WTC11 (cell line): Measurements from ENCODE around the gene GGA3. TPM values are rescaled to one million over a fixed set of nuclear protein-coding genes. Genes with fewer than 3 reads are reported as not detected.
A peak's percentile ranks its signal among the peaks of the same experiment; 100 is the strongest.
"Not testable (repeated sequence)": the region's sequence is repeated elsewhere in the genome, so short reads cannot be mapped to it uniquely, and the experiment has no call there.

ENCODE experiments used
- ATAC-seq: fragments of 200-7000 bp; cut with Tn5 transposase; 2 replicates; pipeline ENCODE4 v1.10.0; 2021; ENCODE audit warnings: mild to moderate bottlenecking, moderate library complexity
- CTCF ChIA-PET: fragments of 300-600 bp; sonication (Branson Sonifier 250); formaldehyde crosslinking; loops from one replicate; lab custom pipeline; 2021; ENCODE audit warnings: antibody characterized with exemption; lab: Charles Lee
- POLR2A ChIA-PET: fragments of 350-600 bp; sonication (Branson Sonifier 250); formaldehyde crosslinking; loops from one replicate; lab custom pipeline; 2021; ENCODE audit warnings: antibody characterized with exemption; lab: Charles Lee
- DNase-seq: peaks from one replicate; pipeline ENCODE4 v3.0.0; 2021; ENCODE audit warnings: low spot score
- H3K27ac Mint-ChIP-seq: 2 replicates; pipeline ENCODE4 v1.8.0; 2021; ENCODE audit warnings: mixed read lengths
- H3K27me3 Mint-ChIP-seq: 2 replicates; pipeline ENCODE4 v1.8.0; 2021; ENCODE audit warnings: low read depth, mild to moderate bottlenecking, moderate library complexity, mixed read lengths
- H3K36me3 Mint-ChIP-seq: 2 replicates; pipeline ENCODE4 v1.8.0; 2021; ENCODE audit warnings: mixed read lengths
- H3K4me1 Mint-ChIP-seq: 2 replicates; pipeline ENCODE4 v1.8.0; 2022; ENCODE audit warnings: mixed read lengths
- H3K4me3 Mint-ChIP-seq: 2 replicates; pipeline ENCODE4 v1.8.0; 2021; ENCODE audit warnings: mild to moderate bottlenecking, moderate library complexity, mixed read lengths
- H3K9me3 Mint-ChIP-seq: 2 replicates; pipeline ENCODE4 v1.8.0; 2021; ENCODE audit warnings: mixed read lengths
- CREM ChIP-seq: sonication (generic); formaldehyde crosslinking; IDR thresholded peaks from 2 replicates; pipeline ENCODE4 v1.8.1; 2022; ENCODE audit warnings: mild to moderate bottlenecking, missing genetic modification reagents, moderate library complexity
- ETV6 ChIP-seq: sonication (generic); formaldehyde crosslinking; IDR thresholded peaks from 2 replicates; pipeline ENCODE4 v1.8.1; 2022; ENCODE audit warnings: mild to moderate bottlenecking, missing genetic modification reagents
- FOXP1 ChIP-seq: sonication (generic); formaldehyde crosslinking; IDR thresholded peaks from 2 replicates; pipeline ENCODE4 v1.8.0; 2022; ENCODE audit warnings: missing genetic modification reagents, mild to moderate bottlenecking, moderate library complexity, borderline replicate concordance
- GRHL2 ChIP-seq: fragments of 250-450 bp; sonication (Bioruptor Pico); IDR thresholded peaks from 2 replicates; pipeline ENCODE4 v1.8.0; 2022; ENCODE audit warnings: mild to moderate bottlenecking, moderate library complexity; ENCODE audit not compliant: insufficient replicate concordance, severe bottlenecking
- HMGA2 ChIP-seq: fragments of 250-450 bp; sonication (Bioruptor Pico); IDR thresholded peaks from 2 replicates; pipeline ENCODE4 v1.4.0; 2021; ENCODE audit warnings: mild to moderate bottlenecking, moderate library complexity
- IRF1 ChIP-seq: sonication (generic); formaldehyde crosslinking; IDR thresholded peaks from 2 replicates; pipeline ENCODE4 v1.8.0; 2023; ENCODE audit warnings: missing genetic modification reagents
- MAX ChIP-seq: sonication (generic); formaldehyde crosslinking; IDR thresholded peaks from 2 replicates; pipeline ENCODE4 v1.8.0; 2022; ENCODE audit warnings: mild to moderate bottlenecking, missing genetic modification reagents
- NFE2L1 ChIP-seq: sonication (generic); formaldehyde crosslinking; IDR thresholded peaks from 2 replicates; pipeline ENCODE4 v1.8.1; 2023; ENCODE audit warnings: missing genetic modification reagents
- NR3C1 ChIP-seq: sonication (generic); formaldehyde crosslinking; conservative IDR thresholded peaks from 2 replicates; pipeline ENCODE4 v1.8.1; 2023; ENCODE audit warnings: low read depth, mild to moderate bottlenecking, missing genetic modification reagents
- SP1 ChIP-seq: sonication (generic); formaldehyde crosslinking; conservative IDR thresholded peaks from 2 replicates; pipeline ENCODE4 v1.8.1; 2022; ENCODE audit warnings: missing genetic modification reagents
- TP53 ChIP-seq: sonication (generic); formaldehyde crosslinking; IDR thresholded peaks from 2 replicates; pipeline ENCODE4 v1.8.1; 2023; ENCODE audit warnings: mild to moderate bottlenecking, missing genetic modification reagents
- ZBTB43 ChIP-seq: sonication (generic); formaldehyde crosslinking; IDR thresholded peaks from 2 replicates; pipeline ENCODE4 v1.8.1; 2023; ENCODE audit warnings: mild to moderate bottlenecking, missing genetic modification reagents
- ZNF121 ChIP-seq: sonication (generic); formaldehyde crosslinking; IDR thresholded peaks from 2 replicates; pipeline ENCODE4 v1.8.0; 2023; ENCODE audit warnings: missing genetic modification reagents
- ZNF317 ChIP-seq: sonication (generic); formaldehyde crosslinking; IDR thresholded peaks from 2 replicates; pipeline ENCODE4 v1.8.1; 2023; ENCODE audit warnings: low read depth, mild to moderate bottlenecking, moderate library complexity, missing genetic modification reagents, borderline replicate concordance
- total RNA-seq: library from RNA; stranded (reverse); gene quantifications from 3 replicates; pipeline ENCODE4 v1.2.3, GENCODE V29; 2021
- TF ChIP-seq, protein P1 (sequence below): sonication (generic); formaldehyde crosslinking; IDR thresholded peaks from 2 replicates; pipeline ENCODE4 v1.8.0; 2022; ENCODE audit warnings: missing genetic modification reagents
- TF ChIP-seq, protein P2 (sequence below): sonication (generic); formaldehyde crosslinking; IDR thresholded peaks from 2 replicates; pipeline ENCODE4 v1.8.0; 2022; ENCODE audit warnings: mild to moderate bottlenecking, missing genetic modification reagents

Gene GGA3
- total RNA-seq, 1 experiment from 2014 or later: 66.9 TPM

- POLR2A ChIA-PET: interaction anchor here (0.5 to 2.2 kb wide), 2 partner anchors 26 to 167 kb away, joined by 7 to 10 read pairs; partner anchors contain the start of gene SLC25A19
- DNase-seq: no peak
- H3K4me1 Mint-ChIP-seq: peaks cover 32% of the 10 kb centered on the region
- no peaks in the 10 kb centered on the region for H3K27me3 Mint-ChIP-seq
- ATAC-seq: no peak
- H3K36me3 Mint-ChIP-seq: peaks cover 40% of the 10 kb centered on the region
- H3K4me3 Mint-ChIP-seq: peak overlapping the region; percentile 98
- TF ChIP-seq TP53 (no peak), NR3C1 (no peak), MAX (CRISPR knock-in tag) (no peak), ZNF121 (no peak), GRHL2 (CRISPR knock-in tag) (no peak), ZNF317 (CRISPR knock-in tag) (no peak), HMGA2 (CRISPR knock-in tag) (no peak)
- TF ChIP-seq, protein P1, sequence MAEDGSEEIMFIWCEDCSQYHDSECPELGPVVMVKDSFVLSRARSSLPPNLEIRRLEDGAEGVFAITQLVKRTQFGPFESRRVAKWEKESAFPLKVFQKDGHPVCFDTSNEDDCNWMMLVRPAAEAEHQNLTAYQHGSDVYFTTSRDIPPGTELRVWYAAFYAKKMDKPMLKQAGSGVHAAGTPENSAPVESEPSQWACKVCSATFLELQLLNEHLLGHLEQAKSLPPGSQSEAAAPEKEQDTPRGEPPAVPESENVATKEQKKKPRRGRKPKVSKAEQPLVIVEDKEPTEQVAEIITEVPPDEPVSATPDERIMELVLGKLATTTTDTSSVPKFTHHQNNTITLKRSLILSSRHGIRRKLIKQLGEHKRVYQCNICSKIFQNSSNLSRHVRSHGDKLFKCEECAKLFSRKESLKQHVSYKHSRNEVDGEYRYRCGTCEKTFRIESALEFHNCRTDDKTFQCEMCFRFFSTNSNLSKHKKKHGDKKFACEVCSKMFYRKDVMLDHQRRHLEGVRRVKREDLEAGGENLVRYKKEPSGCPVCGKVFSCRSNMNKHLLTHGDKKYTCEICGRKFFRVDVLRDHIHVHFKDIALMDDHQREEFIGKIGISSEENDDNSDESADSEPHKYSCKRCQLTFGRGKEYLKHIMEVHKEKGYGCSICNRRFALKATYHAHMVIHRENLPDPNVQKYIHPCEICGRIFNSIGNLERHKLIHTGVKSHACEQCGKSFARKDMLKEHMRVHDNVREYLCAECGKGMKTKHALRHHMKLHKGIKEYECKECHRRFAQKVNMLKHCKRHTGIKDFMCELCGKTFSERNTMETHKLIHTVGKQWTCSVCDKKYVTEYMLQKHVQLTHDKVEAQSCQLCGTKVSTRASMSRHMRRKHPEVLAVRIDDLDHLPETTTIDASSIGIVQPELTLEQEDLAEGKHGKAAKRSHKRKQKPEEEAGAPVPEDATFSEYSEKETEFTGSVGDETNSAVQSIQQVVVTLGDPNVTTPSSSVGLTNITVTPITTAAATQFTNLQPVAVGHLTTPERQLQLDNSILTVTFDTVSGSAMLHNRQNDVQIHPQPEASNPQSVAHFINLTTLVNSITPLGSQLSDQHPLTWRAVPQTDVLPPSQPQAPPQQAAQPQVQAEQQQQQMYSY: no peak
- TF ChIP-seq, all 79 proteins: peak for 0
- Mint-ChIP-seq H3K9me3 (no peaks in the 10 kb centered on the region), H3K27ac (peak overlapping the region; percentile 100; the same call in 1 of the 2 replicates)
- CTCF ChIA-PET: interaction anchor here (0.7 to 4.8 kb wide), 6 partner anchors 8 to 205 kb away, joined by 3 to 96 read pairs (median 14); partner anchors contain the start of genes MIF4GD and SLC25A19
Measured at GRCh38 chr17:75263055-75263454, 1.6 kb upstream of the GGA3 start.

DNA sequence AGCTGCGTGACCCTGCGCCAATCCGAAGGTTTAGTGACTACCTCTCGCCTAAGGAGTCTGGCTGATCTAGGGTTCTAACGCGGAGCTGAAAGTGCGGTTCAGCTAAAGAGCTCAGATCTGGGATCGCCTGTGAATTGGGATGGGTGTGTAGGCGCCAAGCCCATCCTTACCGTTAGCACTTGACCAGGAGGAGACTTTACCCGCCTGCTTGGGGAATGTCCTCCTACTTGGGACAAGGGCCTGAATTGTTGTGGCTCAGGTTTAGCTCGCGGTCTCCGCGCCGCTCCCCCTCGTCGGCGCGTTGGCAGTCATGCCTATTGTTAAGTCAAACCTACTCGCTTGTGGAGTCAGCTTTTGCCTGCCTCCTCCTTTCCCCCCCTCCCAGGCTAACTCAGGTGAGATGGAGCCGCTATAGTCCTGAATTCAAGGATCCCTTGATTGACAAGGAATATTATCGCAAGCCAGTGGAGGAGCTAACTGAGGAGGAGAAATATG is 753 bp upstream of the GGA3 start:
- TF ChIP-seq NFE2L1 (CRISPR knock-in tag) (0 out of 2 replicates have a peak, but pooled peaks have one; percentile 66), FOXP1 (CRISPR knock-in tag) (no peak), CREM (CRISPR knock-in tag) (0 out of 2 replicates have a peak, but pooled peaks have one; percentile 20)
- TF ChIP-seq, all 79 proteins: peak for 2
- Mint-ChIP-seq H3K9me3 (no peaks in the 10 kb centered on the region), H3K36me3 (peaks cover 40% of the 10 kb centered on the region), H3K27me3 (no peaks in the 10 kb centered on the region), H3K4me1 (peaks cover 26% of the 10 kb centered on the region), H3K4me3 (peak overlapping the region; percentile 98), H3K27ac (peak overlapping the region; percentile 100)
- ChIA-PET POLR2A (interaction anchor here (1.0 to 2.6 kb wide), 6 partner anchors 9 to 220 kb away, joined by 3 to 17 read pairs (median 6); partner anchors contain the start of genes MIF4GD and SLC25A19), CTCF (interaction anchor here (0.7 to 4.8 kb wide), 17 partner anchors 9 to 502 kb away, joined by 3 to 96 read pairs (median 4); partner anchors contain the start of genes GRB2, MIF4GD, SLC25A19 and TSEN54)
- no peak for DNase-seq
- peak; percentile 21 for ATAC-seq

DNA sequence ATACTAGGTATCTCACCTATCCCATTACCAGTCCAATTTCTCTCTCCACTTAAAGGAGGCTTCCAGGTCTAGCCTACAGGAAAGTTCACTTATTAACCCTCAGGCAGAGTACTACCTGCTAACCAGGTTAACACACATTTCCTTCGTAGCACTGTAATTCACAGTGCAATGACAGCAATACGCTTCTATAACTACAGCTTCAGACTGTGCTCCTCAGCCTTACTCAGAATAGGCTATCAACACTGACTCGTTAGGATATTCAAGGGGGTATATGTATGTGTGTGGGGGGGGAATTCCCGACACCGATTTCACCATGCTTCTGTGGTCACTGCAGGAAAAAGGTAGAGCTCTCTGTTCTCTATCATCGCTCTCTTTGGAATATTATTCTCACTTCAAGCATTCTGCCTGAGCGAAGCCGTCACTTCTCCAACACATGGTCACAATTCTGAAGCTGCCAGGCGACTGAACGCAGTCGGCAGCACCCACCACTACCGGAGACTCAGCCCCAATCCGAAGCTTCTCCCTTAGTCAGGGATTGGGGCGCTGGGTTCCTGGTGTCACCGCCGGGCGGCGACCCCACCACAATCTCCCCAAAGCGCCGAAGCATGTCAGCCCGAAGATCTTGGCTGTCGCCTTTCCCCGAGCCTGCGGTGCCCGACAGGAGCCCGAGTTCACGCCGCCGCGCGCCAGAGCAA is 618 bp downstream of the GGA3 start:
- Mint-ChIP-seq H3K36me3 (peaks cover 30% of the 10 kb centered on the region), H3K4me1 (peaks cover 26% of the 10 kb centered on the region), H3K27me3 (no peaks in the 10 kb centered on the region), H3K9me3 (no peaks in the 10 kb centered on the region), H3K27ac (peak overlapping the region; percentile 87), H3K4me3 (peak overlapping the region; percentile 98)
- peak; percentile 5; the same call in 1 of the 2 replicates for ATAC-seq
- peak; percentile 32 for DNase-seq
- TF ChIP-seq, protein P2, sequence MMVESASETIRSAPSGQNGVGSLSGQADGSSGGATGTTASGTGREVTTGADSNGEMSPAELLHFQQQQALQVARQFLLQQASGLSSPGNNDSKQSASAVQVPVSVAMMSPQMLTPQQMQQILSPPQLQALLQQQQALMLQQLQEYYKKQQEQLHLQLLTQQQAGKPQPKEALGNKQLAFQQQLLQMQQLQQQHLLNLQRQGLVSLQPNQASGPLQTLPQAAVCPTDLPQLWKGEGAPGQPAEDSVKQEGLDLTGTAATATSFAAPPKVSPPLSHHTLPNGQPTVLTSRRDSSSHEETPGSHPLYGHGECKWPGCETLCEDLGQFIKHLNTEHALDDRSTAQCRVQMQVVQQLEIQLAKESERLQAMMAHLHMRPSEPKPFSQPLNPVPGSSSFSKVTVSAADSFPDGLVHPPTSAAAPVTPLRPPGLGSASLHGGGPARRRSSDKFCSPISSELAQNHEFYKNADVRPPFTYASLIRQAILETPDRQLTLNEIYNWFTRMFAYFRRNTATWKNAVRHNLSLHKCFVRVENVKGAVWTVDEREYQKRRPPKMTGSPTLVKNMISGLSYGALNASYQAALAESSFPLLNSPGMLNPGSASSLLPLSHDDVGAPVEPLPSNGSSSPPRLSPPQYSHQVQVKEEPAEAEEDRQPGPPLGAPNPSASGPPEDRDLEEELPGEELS (CRISPR knock-in tag): peak; percentile 52; the same call in 1 of the 2 replicates
- peak; percentile 75; the same call in 1 of the 2 replicates for TF ChIP-seq IRF1 (CRISPR knock-in tag)
- no peak for TF ChIP-seq TP53
- TF ChIP-seq ETV6 (CRISPR knock-in tag): 0 out of 2 replicates have a peak, but pooled peaks have one; percentile 11
- TF ChIP-seq ZBTB43 (CRISPR knock-in tag): no peak
- no peak for TF ChIP-seq SP1 (CRISPR knock-in tag)
- ChIA-PET CTCF (interaction anchor here (1.0 to 4.8 kb wide), 11 partner anchors 11 to 493 kb away, joined by 3 to 96 read pairs (median 7); partner anchors contain the start of genes GRB2, MIF4GD and SLC25A19), POLR2A (interaction anchor here (0.5 to 2.6 kb wide), 9 partner anchors 10 to 249 kb away, joined by 3 to 17 read pairs (median 4); partner anchors contain the start of genes MIF4GD, MRPL58 and SLC25A19)

DNA sequence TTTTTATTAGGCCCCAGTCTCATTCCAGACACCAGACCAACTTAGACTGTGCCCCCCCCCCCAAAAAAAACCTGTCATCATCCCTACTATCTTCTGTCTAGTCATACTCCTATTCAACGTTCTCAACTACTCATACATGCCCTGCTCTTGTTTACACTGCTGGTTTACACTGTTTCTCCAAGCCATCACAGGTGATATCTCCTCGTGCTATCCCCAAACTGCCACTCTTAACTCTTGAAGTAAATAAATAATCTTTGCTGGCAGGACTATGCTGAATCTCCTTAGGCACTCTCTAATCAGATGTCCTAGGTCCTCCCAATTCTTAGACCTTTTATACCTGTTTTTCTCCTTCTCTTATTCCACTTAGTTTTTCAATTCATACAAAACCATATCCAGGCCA is 4.2 kb downstream of the GGA3 start:
- DNase-seq, H3K4me3 Mint-ChIP-seq, POLR2A ChIA-PET, H3K27me3 Mint-ChIP-seq, ATAC-seq, CTCF ChIA-PET: not testable (repeated sequence)
- peaks cover 44% of the 10 kb centered on the region for H3K4me1 Mint-ChIP-seq
- peaks cover 15% of the 10 kb centered on the region for H3K9me3 Mint-ChIP-seq
- peaks cover 15% of the 10 kb centered on the region for H3K36me3 Mint-ChIP-seq
- peak overlapping the region; percentile 39; the same call in 1 of the 2 replicates for H3K27ac Mint-ChIP-seq
